Measurements from ENCODE around the gene STRIT1.

STRIT1 gene

DNA sequence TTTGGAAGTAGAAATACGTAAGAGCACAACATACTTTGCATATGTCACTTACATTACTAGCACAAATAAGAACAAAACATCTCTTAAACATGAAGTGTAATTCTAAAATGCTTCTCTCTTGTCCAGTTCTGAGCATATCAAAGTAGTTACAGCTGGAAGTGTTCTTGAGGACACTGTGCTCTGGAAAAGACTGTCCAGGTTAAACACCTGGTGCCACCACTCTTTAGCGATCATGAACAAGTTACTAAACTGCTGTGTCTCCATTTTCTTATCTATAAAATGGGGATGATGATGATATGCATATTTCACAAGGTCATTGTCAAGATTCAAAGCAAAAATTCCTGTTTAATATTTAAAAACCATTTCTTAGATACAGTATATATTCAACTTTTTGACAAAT lies 790 bp downstream of the STRIT1 start:
- Histone ChIP-seq H3K4me3 (ENCODE audit: low read depth in 1 of 2, low read length in 1 of 2) (no peak overlapping the region), H3K27ac (no peak overlapping the region), H3K9me3 (no peaks in the 10 kb centered on the region), H3K36me3 (no peaks in the 10 kb centered on the region), H3K27me3 (no peaks in the 10 kb centered on the region), H3K4me1 (ENCODE audit: control insufficient read depth in 1 of 2, insufficient read depth in 1 of 2, low read depth in 1 of 2, low read length in 1 of 2) (no peaks in the 10 kb centered on the region)
- no peak for TF ChIP-seq CTCF (IDR thresholded peaks at IDR 0.05)

DNA sequence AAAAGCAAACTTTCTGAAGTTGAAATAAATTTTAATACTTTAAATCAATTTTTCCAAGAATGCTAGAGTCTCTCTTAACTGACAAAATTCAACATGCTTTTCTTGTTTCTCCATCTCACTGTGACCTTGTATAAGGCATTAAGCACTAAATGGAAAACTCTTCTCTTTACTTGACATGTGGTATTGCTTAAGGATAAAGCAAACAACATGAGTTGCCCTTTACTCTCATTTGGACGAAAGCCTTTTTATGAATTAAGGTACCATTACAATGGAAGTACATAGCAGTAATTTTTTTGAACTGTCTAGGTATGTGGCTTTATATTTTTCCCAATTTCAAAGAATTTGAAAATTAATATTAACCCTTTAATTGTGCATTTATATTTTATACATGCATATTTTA lies 1.4 kb downstream of the STRIT1 start:
- Histone ChIP-seq H3K27me3 (no peaks in the 10 kb centered on the region), H3K4me1 (ENCODE audit: control insufficient read depth in 1 of 2, insufficient read depth in 1 of 2, low read depth in 1 of 2, low read length in 1 of 2) (no peaks in the 10 kb centered on the region), H3K4me3 (ENCODE audit: low read depth in 1 of 2, low read length in 1 of 2) (no peak overlapping the region), H3K27ac (no peak overlapping the region), H3K36me3 (no peaks in the 10 kb centered on the region), H3K9me3 (no peaks in the 10 kb centered on the region)
- no peak for TF ChIP-seq CTCF (IDR thresholded peaks at IDR 0.05)

- no peaks in the 10 kb centered on the region for H3K9me3 ChIP-seq
- H3K4me3 ChIP-seq (ENCODE audit: low read depth in 1 of 2, low read length in 1 of 2) = no peak overlapping the region
- no peaks in the 10 kb centered on the region for H3K27me3 ChIP-seq
- no peaks in the 10 kb centered on the region for H3K36me3 ChIP-seq
- H3K4me1 ChIP-seq (ENCODE audit: control insufficient read depth in 1 of 2, insufficient read depth in 1 of 2, low read depth in 1 of 2, low read length in 1 of 2) = no peaks in the 10 kb centered on the region
- TF ChIP-seq CTCF (IDR thresholded peaks at IDR 0.05) = no peak
- no peak overlapping the region for H3K27ac ChIP-seq
Observed at GRCh38 chr3:155286736-155287135, 6.7 kb downstream of the STRIT1 start.

DNA sequence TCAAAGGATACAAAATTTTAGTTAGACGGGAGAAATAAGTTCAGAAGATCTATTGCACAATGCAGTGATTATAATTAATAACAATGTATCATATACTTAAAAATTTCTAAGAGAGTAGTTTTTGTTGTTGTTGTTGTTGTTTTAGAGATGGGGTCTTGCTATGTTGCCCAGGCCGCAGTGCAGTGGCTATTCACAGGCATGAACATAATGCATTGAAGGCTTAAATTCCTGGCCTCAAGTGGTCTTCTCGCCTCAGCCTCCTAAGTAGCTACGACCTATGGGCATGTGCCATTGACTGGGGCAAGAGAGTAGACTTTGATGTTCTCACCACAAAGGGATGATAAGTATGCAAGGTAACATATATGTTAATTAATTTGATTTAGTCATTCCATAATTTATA lies 7.5 kb downstream of the STRIT1 start:
- no peak overlapping the region for H3K27ac ChIP-seq
- H3K4me3 ChIP-seq (ENCODE audit: low read depth in 1 of 2, low read length in 1 of 2) = no peak overlapping the region
- no peaks in the 10 kb centered on the region for H3K36me3 ChIP-seq
- no peaks in the 10 kb centered on the region for H3K4me1 ChIP-seq (ENCODE audit: control insufficient read depth in 1 of 2, insufficient read depth in 1 of 2, low read depth in 1 of 2, low read length in 1 of 2)
- no peaks in the 10 kb centered on the region for H3K27me3 ChIP-seq
- no peaks in the 10 kb centered on the region for H3K9me3 ChIP-seq
- no peak for TF ChIP-seq CTCF (IDR thresholded peaks at IDR 0.05)

GRCh38 chr3:155283092-155284056 lies 10.1 kb downstream of the STRIT1 start:
- H3K36me3 ChIP-seq = no peaks in the 10 kb centered on the region
- no peak overlapping the region for H3K4me3 ChIP-seq (ENCODE audit: low read depth in 1 of 2, low read length in 1 of 2)
- H3K9me3 ChIP-seq = peaks cover 2% of the 10 kb centered on the region
- H3K27ac ChIP-seq = no peak overlapping the region
- no peaks in the 10 kb centered on the region for H3K4me1 ChIP-seq (ENCODE audit: control insufficient read depth in 1 of 2, insufficient read depth in 1 of 2, low read depth in 1 of 2, low read length in 1 of 2)
- H3K27me3 ChIP-seq = no peaks in the 10 kb centered on the region
- no peak for TF ChIP-seq CTCF (IDR thresholded peaks at IDR 0.05)

Data from neutrophil (primary cell).